ENCODE measurements around the gene GLI1.
A peak's percentile ranks its signal among the peaks of the same experiment; 100 is the strongest.

The GLI1 gene

GRCh38 chr12:57520053-57520818 is 60.7 kb downstream of the GLI1 start, which contains the start of gene DDIT3:
TSS of gene DDIT3 (minus strand) at chr12:57520514. CDS start at chr12:57517406, 3,108 bp downstream.
- peak; percentile 97 for DNase-seq (ENCODE audit: low spot score)

GRCh38 chr12:57521525-57522010 is 62.0 kb downstream of the GLI1 start:
- no peak for DNase-seq (ENCODE audit: low spot score)

Measured in AG20443 (cell line).